H1 (cell line): ENCODE data around the gene NEK11. TPM values are rescaled to one million over a fixed set of nuclear protein-coding genes. Genes with fewer than 3 reads are reported as not detected.

ENCODE experiments used
- CTCF ChIA-PET: fragments of 300-600 bp; sonication (Branson Sonifier 250); formaldehyde crosslinking; loops from one replicate; lab custom pipeline; 2021; ENCODE audit not compliant: partially characterized antibody; lab: Charles Lee
- POLR2A ChIA-PET: fragments of 300-600 bp; sonication (Branson Sonifier 250); formaldehyde crosslinking; loops from one replicate; lab custom pipeline; 2021; ENCODE audit warnings: inconsistent platforms; ENCODE audit not compliant: partially characterized antibody; lab: Charles Lee
- DNase-seq, 2 experiments: peaks; one replicate each; pipeline versions ENCODE4 v3.0.0 to v3.0.0-alpha.2; 2010 to 2022; ENCODE audit warnings: low spot score in 2 of 2, low read depth in 1 of 2, mixed read lengths in 1 of 2
- FAIRE-seq: peaks from 2 replicates; lab custom pipeline; 2011; peaks lifted over from hg19 to GRCh38; lab: Jason Lieb, UNC
- H2AFZ ChIP-seq: 2 replicates; pipeline ENCODE4 v1.8.1; 2012; ENCODE audit warnings: low read length, inconsistent platforms
- H2AK5ac ChIP-seq: 2 replicates; pipeline ENCODE4 v1.6.1; 2013; ENCODE audit warnings: low read depth, low read length
- H2BK120ac ChIP-seq: replicated peaks from 2 replicates; pipeline ENCODE3; 2013; ENCODE audit warnings: low read depth, low read length, inconsistent platforms
- H2BK12ac ChIP-seq: 2 replicates; pipeline ENCODE4 v1.6.1; 2013; ENCODE audit warnings: low read depth, low read length
- H2BK15ac ChIP-seq: 2 replicates; pipeline ENCODE4 v1.6.1; 2013; ENCODE audit warnings: low read length
- H2BK20ac ChIP-seq: 2 replicates; pipeline ENCODE4 v1.6.1; 2013; ENCODE audit warnings: low read length
- H2BK5ac ChIP-seq: 2 replicates; pipeline ENCODE4 v1.6.1; 2013; ENCODE audit warnings: low read depth, low read length
- H3K14ac ChIP-seq: 2 replicates; pipeline ENCODE4 v1.6.1; 2013; ENCODE audit warnings: inconsistent platforms; ENCODE audit not compliant: insufficient read length
- H3K18ac ChIP-seq: 2 replicates; pipeline ENCODE4 v1.6.1; 2013; ENCODE audit warnings: low read length; ENCODE audit errors: extremely low read depth
- H3K23ac ChIP-seq: 2 replicates; pipeline ENCODE4 v1.6.1; 2013; ENCODE audit warnings: inconsistent platforms; ENCODE audit not compliant: insufficient read length
- H3K23me2 ChIP-seq: 2 replicates; pipeline ENCODE4 v1.6.1; 2013; ENCODE audit warnings: low read depth, low read length
- H3K27ac ChIP-seq: 2 replicates; pipeline ENCODE4 v1.6.1; 2011; ENCODE audit warnings: low read depth, low read length, inconsistent platforms
- H3K27me3 ChIP-seq, 4 experiments: replicated peaks in 1 of 4; 1 replicate in 1 of 4; 2 replicates in 3 of 4; pipeline versions ENCODE4 v1.6.1 to v1.8.1; 2011 to 2013; ENCODE audit warnings: low read length in 3 of 4, mild to moderate bottlenecking in 3 of 4, inconsistent platforms in 2 of 4, mixed read lengths in 2 of 4, moderate library complexity in 1 of 4; ENCODE audit not compliant: control insufficient read depth in 3 of 4, insufficient read depth in 3 of 4; ENCODE audit errors: extremely low read depth in 1 of 4
- H3K36me3 ChIP-seq, 4 experiments: 2 replicates each; pipeline versions ENCODE4 v1.6.1 to v1.8.1; 2011 to 2013; ENCODE audit warnings: mild to moderate bottlenecking in 4 of 4, low read length in 3 of 4, moderate library complexity in 2 of 4, control low read depth in 1 of 4, inconsistent platforms in 1 of 4; ENCODE audit not compliant: insufficient read depth in 4 of 4, control insufficient read depth in 2 of 4
- H3K4ac ChIP-seq: replicated peaks from 2 replicates; pipeline ENCODE3; 2013; ENCODE audit warnings: low read length, low read depth, mixed read lengths, inconsistent platforms; ENCODE audit not compliant: insufficient read length
- H3K4me1 ChIP-seq, 4 experiments: replicated peaks in 1 of 4; 1 replicate in 1 of 4; 2 replicates in 3 of 4; pipeline versions ENCODE4 v1.6.1 to v1.8.1; 2011 to 2013; ENCODE audit warnings: low read length in 3 of 4, inconsistent platforms in 2 of 4, mixed read lengths in 1 of 4; ENCODE audit not compliant: insufficient read depth in 4 of 4, control insufficient read depth in 3 of 4
- H3K4me2 ChIP-seq, 2 experiments: 2 replicates each; pipeline versions ENCODE4 v1.6.1 to v1.8.1; 2011 to 2013; ENCODE audit warnings: low read depth in 2 of 2, low read length in 2 of 2, control low read depth in 1 of 2, inconsistent platforms in 1 of 2, mild to moderate bottlenecking in 1 of 2; ENCODE audit not compliant: insufficient read depth in 1 of 2
- H3K4me3 ChIP-seq, 4 experiments: fragments of 200-600, 300-600 bp in 1 of 4; sonication (generic), shearing (Covaris generic), sonication (Bioruptor Twin) in 1 of 4; 2 replicates each; pipeline versions ENCODE4 v1.5.1 to v1.8.1; 2011 to 2016; ENCODE audit warnings: low read length in 4 of 4, low read depth in 3 of 4, control low read depth in 2 of 4, inconsistent platforms in 2 of 4, mild to moderate bottlenecking in 2 of 4, mixed read lengths in 1 of 4, moderate library complexity in 1 of 4; ENCODE audit not compliant: insufficient read depth in 2 of 4; ENCODE audit errors: extremely low read depth in 1 of 4
- H3K56ac ChIP-seq: replicated peaks from 2 replicates; pipeline ENCODE3; 2013; ENCODE audit warnings: low read depth, mild to moderate bottlenecking, mixed read lengths, low read length, inconsistent platforms; ENCODE audit not compliant: insufficient read length
- H3K79me1 ChIP-seq: 2 replicates; pipeline ENCODE4 v1.6.1; 2013; ENCODE audit warnings: low read depth, low read length, control low read depth
- H3K79me2 ChIP-seq, 2 experiments: 2 replicates each; pipeline versions ENCODE4 v1.6.1 to v1.8.1; 2012 to 2013; ENCODE audit warnings: low read length in 2 of 2, mild to moderate bottlenecking in 2 of 2, inconsistent platforms in 1 of 2; ENCODE audit not compliant: insufficient read depth in 2 of 2, control insufficient read depth in 1 of 2
- H3K9ac ChIP-seq, 4 experiments: replicated peaks in 1 of 4; 1 replicate in 1 of 4; 2 replicates in 3 of 4; pipeline versions ENCODE4 v1.6.1 to v1.8.1; 2011 to 2013; ENCODE audit warnings: low read depth in 3 of 4, low read length in 3 of 4, control low read depth in 2 of 4, mild to moderate bottlenecking in 2 of 4, moderate library complexity in 2 of 4, inconsistent platforms in 1 of 4; ENCODE audit errors: extremely low read depth in 1 of 4
- H3K9me3 ChIP-seq, 2 experiments: 2 replicates each; pipeline versions ENCODE4 v1.6.1 to v1.8.1; 2012 to 2013; ENCODE audit warnings: mild to moderate bottlenecking in 2 of 2, moderate library complexity in 2 of 2, control low read depth in 1 of 2, inconsistent platforms in 1 of 2, low read depth in 1 of 2, low read length in 1 of 2, mixed read lengths in 1 of 2; ENCODE audit not compliant: insufficient read depth in 2 of 2
- H4K20me1 ChIP-seq, 2 experiments: replicated peaks in 1 of 2; 2 replicates each; pipeline versions ENCODE3 to v1.8.1; 2011 to 2013; ENCODE audit warnings: inconsistent platforms in 2 of 2, low read length in 2 of 2, mild to moderate bottlenecking in 1 of 2; ENCODE audit not compliant: insufficient read depth in 2 of 2, control insufficient read depth in 1 of 2
- H4K5ac ChIP-seq: 2 replicates; pipeline ENCODE4 v1.6.1; 2013; ENCODE audit warnings: low read length, low read depth, mixed read lengths, inconsistent platforms; ENCODE audit not compliant: insufficient read length
- H4K8ac ChIP-seq: 2 replicates; pipeline ENCODE4 v1.8.0; 2013; ENCODE audit warnings: mild to moderate bottlenecking, moderate library complexity, low read length, inconsistent platforms; ENCODE audit not compliant: insufficient read depth; ENCODE audit errors: extremely low read depth
- H4K91ac ChIP-seq: replicated peaks from 2 replicates; pipeline ENCODE3; 2013; ENCODE audit warnings: low read length, mixed read lengths, inconsistent platforms; ENCODE audit not compliant: insufficient read length
- NRF1 ChIP-seq: IDR thresholded peaks from 2 replicates; pipeline ENCODE4 v1.6.1; 2011; ENCODE audit warnings: mild to moderate bottlenecking, low read depth, low read length, improper control_type of control experiment
- WGBS, 2 experiments: shearing (Covaris generic) in 1 of 2; methylation state at CpG; one replicate each; pipeline versions ENCODE4 v1.1.6 to v1.1.7; 2013 to 2015; ENCODE audit warnings: low lambda C conversion rate in 2 of 2, mixed read lengths in 2 of 2, inconsistent platforms in 1 of 2, low coverage in 1 of 2, missing lambda C conversion rate in 1 of 2; ENCODE audit not compliant: insufficient replicate concordance in 2 of 2, insufficient coverage in 1 of 2, insufficient read length in 1 of 2; ENCODE audit errors: extremely low coverage in 1 of 2, missing lambda C conversion rate in 1 of 2; 5-methylcytosine and 5-hydroxymethylcytosine counted together
- polyA plus RNA-seq, 7 experiments: library from polyadenylated mRNA; depleted of rRNA in 3 of 7; stranded (reverse) in 5 of 7; unstranded in 2 of 7; fragments of >200 nt in 5 of 7; fragments of 200-250 nt in 2 of 7; gene quantifications; 1 replicate in 5 of 7; 2 replicates in 1 of 7; 4 replicates in 1 of 7; pipeline versions ENCODE4 v1.2.1 to v1.2.3, GENCODE V29; 2011 to 2013; ENCODE audit warnings: missing spikeins in 2 of 7, mixed read lengths in 2 of 7
- total RNA-seq: library from RNA; stranded (reverse); fragmentation: NEBNext Ultra II Directional; extraction: Animal tissue kit (Norgen Biotek cat#: 25700); gene quantifications from 2 replicates; pipeline ENCODE4 v1.2.1, GENCODE V29; 2021
- TF ChIP-seq, protein P1 (sequence below): IDR thresholded peaks from 2 replicates; pipeline ENCODE4 v1.6.1; 2011; ENCODE audit warnings: low read depth, mild to moderate bottlenecking, low read length; ENCODE audit not compliant: insufficient read depth

The NEK11 gene
- total and polyA plus RNA-seq, 2 of the 8 experiments (the other 6 are each of a cell fraction or from before 2014, with no cell fraction given) = 0.60 TPM; not detected in 1

GRCh38 chr3:131172502-131173200 lies 146.0 kb downstream of the NEK11 start:
- no peak overlapping the region for H2BK5ac ChIP-seq
- no peaks in the 10 kb centered on the region for H3K79me2 ChIP-seq
- H4K91ac ChIP-seq = no peak overlapping the region
- no peak overlapping the region for H3K27ac ChIP-seq
- 86% methylated on average over 3 of the region's 3 CpGs; no CpG with 5 or more reads in 1 of the 2 experiments for WGBS, 2 experiments
- no peaks in the 10 kb centered on the region for H3K79me1 ChIP-seq
- H3K23me2 ChIP-seq = no peaks in the 10 kb centered on the region
- no peak overlapping the region for H2BK120ac ChIP-seq
- no peak overlapping the region for H4K8ac ChIP-seq
- no peak for FAIRE-seq
- no peak overlapping the region for H3K4me2 ChIP-seq
- H3K14ac ChIP-seq = no peak overlapping the region
- ChIA-PET POLR2A (no interaction called here), CTCF (no interaction called here)
- H3K9ac ChIP-seq = no peak overlapping the region
- no peaks in the 10 kb centered on the region for H4K20me1 ChIP-seq
- no peaks in the 10 kb centered on the region for H3K36me3 ChIP-seq
- no peak overlapping the region for H2BK20ac ChIP-seq
- no peak overlapping the region for H2AK5ac ChIP-seq
- H3K56ac ChIP-seq = no peak overlapping the region
- no peaks in the 10 kb centered on the region for H3K27me3 ChIP-seq
- no peak overlapping the region for H2BK12ac ChIP-seq
- H2AFZ ChIP-seq = no peak overlapping the region
- no peak for TF ChIP-seq NRF1
- TF ChIP-seq, protein P1, sequence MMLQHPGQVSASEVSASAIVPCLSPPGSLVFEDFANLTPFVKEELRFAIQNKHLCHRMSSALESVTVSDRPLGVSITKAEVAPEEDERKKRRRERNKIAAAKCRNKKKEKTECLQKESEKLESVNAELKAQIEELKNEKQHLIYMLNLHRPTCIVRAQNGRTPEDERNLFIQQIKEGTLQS = no peak
- TF ChIP-seq, all 59 proteins: peak for 0
- Histone ChIP-seq H3K4ac (no peak overlapping the region), H3K18ac (no peak overlapping the region), H3K4me3 (no peak overlapping the region), H3K4me1 (no peaks in the 10 kb centered on the region; a peak in 1 of 7 replicates), H4K5ac (no peak overlapping the region), H3K23ac (no peak overlapping the region), H2BK15ac (no peak overlapping the region), H3K9me3 (no peaks in the 10 kb centered on the region)
- no peak for DNase-seq
